ENCODE results near the gene CEP89.

- TF ChIP-seq, protein P1, sequence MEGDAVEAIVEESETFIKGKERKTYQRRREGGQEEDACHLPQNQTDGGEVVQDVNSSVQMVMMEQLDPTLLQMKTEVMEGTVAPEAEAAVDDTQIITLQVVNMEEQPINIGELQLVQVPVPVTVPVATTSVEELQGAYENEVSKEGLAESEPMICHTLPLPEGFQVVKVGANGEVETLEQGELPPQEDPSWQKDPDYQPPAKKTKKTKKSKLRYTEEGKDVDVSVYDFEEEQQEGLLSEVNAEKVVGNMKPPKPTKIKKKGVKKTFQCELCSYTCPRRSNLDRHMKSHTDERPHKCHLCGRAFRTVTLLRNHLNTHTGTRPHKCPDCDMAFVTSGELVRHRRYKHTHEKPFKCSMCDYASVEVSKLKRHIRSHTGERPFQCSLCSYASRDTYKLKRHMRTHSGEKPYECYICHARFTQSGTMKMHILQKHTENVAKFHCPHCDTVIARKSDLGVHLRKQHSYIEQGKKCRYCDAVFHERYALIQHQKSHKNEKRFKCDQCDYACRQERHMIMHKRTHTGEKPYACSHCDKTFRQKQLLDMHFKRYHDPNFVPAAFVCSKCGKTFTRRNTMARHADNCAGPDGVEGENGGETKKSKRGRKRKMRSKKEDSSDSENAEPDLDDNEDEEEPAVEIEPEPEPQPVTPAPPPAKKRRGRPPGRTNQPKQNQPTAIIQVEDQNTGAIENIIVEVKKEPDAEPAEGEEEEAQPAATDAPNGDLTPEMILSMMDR (conservative IDR thresholded peaks at IDR 0.05; ENCODE audit: low read length), result no peak
- TF ChIP-seq EZH2phosphoT487 (IDR thresholded peaks at IDR 0.05; ENCODE audit: borderline replicate concordance), result no peak
These were observed 41.2 kb downstream of the CEP89 start for GRCh38 chr19:32930567-32930966.
